ENCODE data around the gene YTHDF1.

DNA sequence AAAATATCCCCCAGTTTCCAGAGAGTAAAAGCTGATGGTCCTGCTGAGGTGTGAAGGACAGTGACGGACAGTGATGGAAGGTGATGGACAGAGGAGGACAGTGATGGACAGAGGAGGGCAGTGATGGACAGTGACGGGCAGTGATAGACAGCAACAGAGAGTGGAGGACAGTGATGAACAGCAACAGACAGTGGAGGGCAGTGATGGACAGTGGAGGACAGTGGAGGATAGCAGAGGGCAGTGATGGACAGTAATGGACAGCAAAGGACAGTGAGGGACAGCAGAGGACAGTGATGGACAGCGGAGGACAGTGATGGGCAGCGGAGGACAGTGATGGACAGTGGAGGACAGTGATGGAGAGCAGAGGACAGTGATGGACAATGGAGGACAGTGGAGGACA is 41.0 kb upstream of the YTHDF1 start:
- TF ChIP-seq, protein P1, sequence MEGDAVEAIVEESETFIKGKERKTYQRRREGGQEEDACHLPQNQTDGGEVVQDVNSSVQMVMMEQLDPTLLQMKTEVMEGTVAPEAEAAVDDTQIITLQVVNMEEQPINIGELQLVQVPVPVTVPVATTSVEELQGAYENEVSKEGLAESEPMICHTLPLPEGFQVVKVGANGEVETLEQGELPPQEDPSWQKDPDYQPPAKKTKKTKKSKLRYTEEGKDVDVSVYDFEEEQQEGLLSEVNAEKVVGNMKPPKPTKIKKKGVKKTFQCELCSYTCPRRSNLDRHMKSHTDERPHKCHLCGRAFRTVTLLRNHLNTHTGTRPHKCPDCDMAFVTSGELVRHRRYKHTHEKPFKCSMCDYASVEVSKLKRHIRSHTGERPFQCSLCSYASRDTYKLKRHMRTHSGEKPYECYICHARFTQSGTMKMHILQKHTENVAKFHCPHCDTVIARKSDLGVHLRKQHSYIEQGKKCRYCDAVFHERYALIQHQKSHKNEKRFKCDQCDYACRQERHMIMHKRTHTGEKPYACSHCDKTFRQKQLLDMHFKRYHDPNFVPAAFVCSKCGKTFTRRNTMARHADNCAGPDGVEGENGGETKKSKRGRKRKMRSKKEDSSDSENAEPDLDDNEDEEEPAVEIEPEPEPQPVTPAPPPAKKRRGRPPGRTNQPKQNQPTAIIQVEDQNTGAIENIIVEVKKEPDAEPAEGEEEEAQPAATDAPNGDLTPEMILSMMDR (IDR thresholded peaks at IDR 0.05): no peak
- no peak for TF ChIP-seq POLR2A (IDR thresholded peaks at IDR 0.05)
